Astrocyte of the cerebellum (primary cell): ENCODE measurements around the gene RSBN1L.

Source experiments
- DNase-seq: peaks from one replicate; pipeline ENCODE4 v3.0.0-alpha.2; 2011; ENCODE audit warnings: low read depth
- H3K4me3 ChIP-seq: 2 replicates; pipeline ENCODE4 v1.5.1; 2011; ENCODE audit warnings: mild to moderate bottlenecking, low read depth, low read length, moderate library complexity
- in situ Hi-C: cut with HindIII; loops from 2 replicates; pipeline ENCODE4 v1.10.0; 2017; ENCODE audit warnings: low sequenced_read_pairs
- TF ChIP-seq, protein P1 (sequence below): IDR thresholded peaks from 2 replicates; pipeline ENCODE4 v1.5.1; 2012; ENCODE audit warnings: low read length, low read depth, moderate library complexity, mild to moderate bottlenecking; ENCODE audit errors: missing control alignments

RSBN1L gene

DNA sequence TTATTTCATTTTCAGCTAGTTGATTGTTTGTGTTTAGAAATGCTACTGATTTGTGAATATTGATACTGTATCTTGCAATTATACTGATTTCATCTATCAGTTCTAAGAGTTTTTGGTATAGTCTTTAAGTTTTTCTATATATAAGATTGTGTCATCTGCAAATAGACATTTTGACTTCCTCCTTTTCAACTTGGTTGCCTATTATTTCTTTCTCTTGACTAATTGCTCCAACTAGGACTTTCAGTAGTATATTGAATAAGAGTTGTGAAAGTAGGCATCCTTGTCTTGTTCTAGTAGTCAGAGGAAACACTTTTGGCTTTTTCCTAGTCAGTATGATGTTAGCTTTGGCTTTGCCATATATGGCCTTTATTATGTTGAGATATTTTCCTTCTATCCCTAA, 122.8 kb downstream of the RSBN1L start:
- in situ Hi-C loops, result no loop called here
- DNase-seq, result no peak
- no peak overlapping the region for H3K4me3 ChIP-seq
- TF ChIP-seq, protein P1, sequence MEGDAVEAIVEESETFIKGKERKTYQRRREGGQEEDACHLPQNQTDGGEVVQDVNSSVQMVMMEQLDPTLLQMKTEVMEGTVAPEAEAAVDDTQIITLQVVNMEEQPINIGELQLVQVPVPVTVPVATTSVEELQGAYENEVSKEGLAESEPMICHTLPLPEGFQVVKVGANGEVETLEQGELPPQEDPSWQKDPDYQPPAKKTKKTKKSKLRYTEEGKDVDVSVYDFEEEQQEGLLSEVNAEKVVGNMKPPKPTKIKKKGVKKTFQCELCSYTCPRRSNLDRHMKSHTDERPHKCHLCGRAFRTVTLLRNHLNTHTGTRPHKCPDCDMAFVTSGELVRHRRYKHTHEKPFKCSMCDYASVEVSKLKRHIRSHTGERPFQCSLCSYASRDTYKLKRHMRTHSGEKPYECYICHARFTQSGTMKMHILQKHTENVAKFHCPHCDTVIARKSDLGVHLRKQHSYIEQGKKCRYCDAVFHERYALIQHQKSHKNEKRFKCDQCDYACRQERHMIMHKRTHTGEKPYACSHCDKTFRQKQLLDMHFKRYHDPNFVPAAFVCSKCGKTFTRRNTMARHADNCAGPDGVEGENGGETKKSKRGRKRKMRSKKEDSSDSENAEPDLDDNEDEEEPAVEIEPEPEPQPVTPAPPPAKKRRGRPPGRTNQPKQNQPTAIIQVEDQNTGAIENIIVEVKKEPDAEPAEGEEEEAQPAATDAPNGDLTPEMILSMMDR, result no peak

DNA sequence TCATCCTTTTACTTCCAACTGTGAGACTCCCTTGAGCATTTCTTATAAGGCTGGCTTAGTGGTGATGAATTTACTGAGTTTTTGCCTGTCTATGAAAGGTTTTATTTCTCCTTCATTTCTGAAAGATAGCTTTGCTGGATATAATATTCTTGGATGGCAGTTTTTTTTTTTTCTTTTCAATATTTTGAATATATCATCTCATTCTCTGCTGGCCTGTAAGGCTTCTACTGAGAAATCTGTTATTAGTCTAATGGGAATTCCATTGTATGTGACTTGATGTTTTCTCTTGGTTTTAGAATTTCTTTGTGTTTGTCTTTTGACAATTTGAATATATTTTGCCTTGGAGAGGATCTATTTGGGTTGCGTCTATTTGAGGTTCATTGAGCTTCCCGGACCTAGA, 124.7 kb downstream of the RSBN1L start:
- DNase-seq, result no peak
- in situ Hi-C loops, result no loop called here
- H3K4me3 ChIP-seq, result no peak overlapping the region
- TF ChIP-seq, protein P1, result no peak

DNA sequence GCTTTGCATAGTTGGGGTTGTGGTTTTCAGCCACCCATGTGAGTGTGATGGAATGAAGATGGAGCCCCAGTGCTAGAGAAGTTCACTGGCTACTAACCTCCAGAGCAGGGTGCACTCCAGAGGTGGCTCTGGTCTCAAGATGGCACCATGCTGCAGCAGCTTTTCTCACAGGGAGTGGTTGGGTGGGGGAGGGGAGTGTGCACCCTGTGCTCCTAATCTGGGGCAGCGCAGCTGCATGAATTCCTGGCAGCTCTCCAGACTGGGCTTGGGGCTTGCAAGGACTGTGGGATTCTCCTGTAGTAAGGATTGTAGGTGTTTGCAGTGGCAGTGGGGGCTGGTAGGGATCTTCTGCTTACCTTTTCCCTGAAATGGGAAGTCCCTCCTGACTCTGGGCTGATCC, 126.0 kb downstream of the RSBN1L start:
- H3K4me3 ChIP-seq, result no peak overlapping the region
- in situ Hi-C loops, result no loop called here
- TF ChIP-seq, protein P1, result no peak
- DNase-seq, result no peak

DNA sequence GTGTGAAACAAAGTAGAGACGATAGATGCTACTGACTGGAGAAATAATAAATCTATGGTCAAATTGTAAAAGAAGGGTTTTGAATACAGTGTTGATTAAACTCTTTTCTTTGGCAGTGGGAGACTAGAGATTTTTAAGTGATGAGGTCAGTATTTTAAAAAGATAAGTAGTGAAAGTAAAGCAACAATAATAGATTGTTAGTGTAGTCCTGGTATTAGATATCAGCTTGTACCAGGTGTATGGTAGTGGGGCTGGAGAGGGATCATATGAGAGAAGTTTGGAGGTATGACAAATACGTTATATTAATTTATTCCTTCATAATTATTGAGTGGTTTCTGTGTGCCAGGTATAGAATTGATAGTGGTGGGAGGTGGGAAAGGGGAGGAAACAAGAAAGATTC, 127.5 kb downstream of the RSBN1L start:
- TF ChIP-seq, protein P1, result no peak
- H3K4me3 ChIP-seq, result no peak overlapping the region
- in situ Hi-C loops, result no loop called here
- DNase-seq, result no peak

DNA sequence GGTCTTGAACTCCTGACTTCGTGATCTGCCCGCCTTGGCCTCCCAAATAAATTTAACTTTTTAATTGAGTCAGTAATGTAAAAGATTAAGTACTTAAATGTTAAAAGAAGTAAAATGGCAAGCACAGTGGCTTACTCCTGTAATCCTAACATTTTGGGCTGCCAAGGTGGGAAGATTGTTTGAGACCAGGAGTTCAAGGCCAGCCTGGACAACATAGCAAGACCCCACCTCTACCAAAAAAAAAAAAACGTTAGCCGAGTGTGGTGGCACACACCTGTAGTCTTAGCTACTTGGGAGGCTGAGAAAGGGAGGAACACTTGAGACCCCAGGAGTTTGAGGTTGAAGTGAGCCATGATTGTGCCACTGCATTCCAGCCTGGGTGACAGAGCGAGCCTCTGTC, 128.4 kb downstream of the RSBN1L start:
- in situ Hi-C loops, result no loop called here
- no peak overlapping the region for H3K4me3 ChIP-seq
- DNase-seq, result no peak
- TF ChIP-seq, protein P1, result no peak

DNA sequence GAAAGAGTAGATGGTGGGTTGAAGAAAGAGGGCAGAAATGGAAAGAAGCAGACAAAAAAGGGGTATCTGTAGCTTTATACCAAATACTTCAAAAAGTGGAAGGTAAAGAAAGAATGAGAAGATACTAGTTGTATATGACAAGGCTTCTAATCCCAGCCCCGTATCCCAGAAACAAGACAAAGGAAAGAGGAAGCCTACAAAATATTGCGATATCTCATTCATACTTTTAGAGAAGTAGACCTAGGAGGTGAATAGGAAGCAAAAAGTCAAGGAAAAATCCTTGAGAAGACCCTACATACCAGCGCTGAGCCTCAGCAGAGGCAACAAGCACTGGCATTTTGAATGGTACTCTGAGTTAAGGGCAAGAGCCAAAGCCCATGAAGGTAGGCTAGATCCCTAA, 128.9 kb downstream of the RSBN1L start:
- H3K4me3 ChIP-seq, result no peak overlapping the region
- DNase-seq, result no peak
- TF ChIP-seq, protein P1, result no peak
- in situ Hi-C loops, result no loop called here

DNA sequence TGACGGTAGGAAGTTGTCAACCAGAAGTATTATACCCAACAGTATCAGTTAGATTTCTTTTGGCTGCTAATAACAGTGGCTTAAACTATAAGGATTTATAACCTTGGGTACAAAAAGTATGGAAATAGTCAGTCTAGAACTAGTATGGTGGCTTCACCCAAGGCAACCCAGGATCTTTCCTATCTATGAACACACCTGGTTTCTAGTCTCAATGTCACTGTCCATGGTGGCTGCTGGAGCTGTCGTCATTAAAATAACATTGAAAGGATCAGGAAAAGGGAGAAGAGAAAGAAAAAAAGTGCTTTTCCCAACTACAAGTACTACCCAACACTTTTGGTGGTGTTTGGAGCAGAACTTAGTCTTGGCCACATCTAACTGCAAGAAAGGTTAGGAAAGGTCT, 130.0 kb downstream of the RSBN1L start:
- in situ Hi-C loops, result no loop called here
- TF ChIP-seq, protein P1, result no peak
- DNase-seq, result no peak
- no peak overlapping the region for H3K4me3 ChIP-seq
